HepG2 (cell line): ENCODE measurements around the gene RTBDN. TPM values are rescaled to one million over a fixed set of nuclear protein-coding genes. Genes with fewer than 3 reads are reported as not detected.
A peak's percentile ranks its signal among the peaks of the same experiment; 100 is the strongest.

Source experiments
- ELF3 ChIP-seq: IDR thresholded peaks from 2 replicates; pipeline ENCODE4 v1.6.1; 2016; ENCODE audit warnings: missing genetic modification reagents, missing compliant biosample characterization
- FOSL2 ChIP-seq: sonication (generic); formaldehyde crosslinking; IDR thresholded peaks from 2 replicates; pipeline ENCODE4 v1.4.0; 2020; ENCODE audit warnings: missing genetic modification reagents
- GATAD1 ChIP-seq: IDR thresholded peaks from 2 replicates; pipeline ENCODE4 v1.6.1; 2016; ENCODE audit warnings: missing genetic modification reagents, missing compliant biosample characterization
- HMGXB3 ChIP-seq: sonication (generic); formaldehyde crosslinking; IDR thresholded peaks from 2 replicates; pipeline ENCODE4 v1.4.0; 2020; ENCODE audit warnings: missing genetic modification reagents, borderline replicate concordance
- HOXA3 ChIP-seq: sonication (generic); formaldehyde crosslinking; IDR thresholded peaks from 2 replicates; pipeline ENCODE4 v1.5.0; 2020; ENCODE audit warnings: missing genetic modification reagents
- KLF6 ChIP-seq: IDR thresholded peaks from 2 replicates; pipeline ENCODE4 v1.8.0; 2016; ENCODE audit warnings: missing biosample characterization, missing genetic modification reagents
- MAZ ChIP-seq, 2 experiments: sonication (generic) in 1 of 2; formaldehyde crosslinking in 1 of 2; IDR thresholded peaks; 2 replicates each; pipeline versions ENCODE4 v1.5.0 to v1.6.1; 2012 to 2020; ENCODE audit warnings: low read depth in 2 of 2, mild to moderate bottlenecking in 2 of 2, borderline replicate concordance in 1 of 2, improper control_type of control experiment in 1 of 2, low read length in 1 of 2, missing genetic modification reagents in 1 of 2, moderate library complexity in 1 of 2
- NAIF1 ChIP-seq: sonication (generic); formaldehyde crosslinking; IDR thresholded peaks from 2 replicates; pipeline ENCODE4 v1.5.0; 2020; ENCODE audit warnings: mild to moderate bottlenecking, missing genetic modification reagents, borderline replicate concordance
- SNAPC4 ChIP-seq: sonication (generic); formaldehyde crosslinking; IDR thresholded peaks from 2 replicates; pipeline ENCODE4 v1.4.0; 2020; ENCODE audit warnings: mild to moderate bottlenecking, missing genetic modification reagents
- ZBTB38 ChIP-seq: sonication (generic); formaldehyde crosslinking; IDR thresholded peaks from 2 replicates; pipeline ENCODE4 v1.5.1; 2020; ENCODE audit warnings: mild to moderate bottlenecking, missing genetic modification reagents
- ZFP91 ChIP-seq: sonication (generic); formaldehyde crosslinking; IDR thresholded peaks from 2 replicates; pipeline ENCODE4 v1.9.0; 2022; ENCODE audit warnings: missing genetic modification reagents, mild to moderate bottlenecking, borderline replicate concordance
- ZXDC ChIP-seq: sonication (generic); formaldehyde crosslinking; IDR thresholded peaks from 2 replicates; pipeline ENCODE4 v1.5.0; 2020; ENCODE audit warnings: mild to moderate bottlenecking, missing genetic modification reagents
- polyA plus RNA-seq, 8 experiments: library from polyadenylated mRNA; depleted of rRNA in 3 of 8; stranded (reverse) in 7 of 8; unstranded in 1 of 8; fragments of >200 nt; fragmentation: Illumina TruSeq in 4 of 8; extraction: Trizol in 4 of 8; gene quantifications; 2 replicates each; pipeline versions ENCODE4 v1.2.1 to v1.2.3, GENCODE V29; 2011 to 2016; ENCODE audit warnings: low read depth in 4 of 8, missing spikeins in 1 of 8, mixed read lengths in 1 of 8; ENCODE audit not compliant: insufficient read depth in 1 of 8
- total RNA-seq, 5 experiments: library from RNA; depleted of rRNA; stranded (reverse); fragments of >200 nt; fragmentation: Illumina TruSeq; extraction: Trizol; gene quantifications; 2 replicates each; pipeline ENCODE4 v1.2.3, GENCODE V29; 2016; ENCODE audit warnings: low read depth in 1 of 5

Gene RTBDN
- total and polyA plus RNA-seq, 2 of the 13 experiments (the other 11 are each of a cell fraction or from before 2014, with no cell fraction given), result 0.27 to 0.48 TPM

GRCh38 chr19:12847159-12848139 is 13.1 kb upstream of the RTBDN start (continued):
- TF ChIP-seq ZBTB38, result peak; percentile 65; the same call in 1 of the 2 replicates
- peak; percentile 81 for TF ChIP-seq ZFP91 (CRISPR knock-in tag)
- TF ChIP-seq MAZ (IDR thresholded peaks at IDR 0.05; ENCODE audit: borderline replicate concordance, low read depth, low read length), result peak; percentile 66; the same call in 1 of the 2 replicates
- TF ChIP-seq MAZ (CRISPR knock-in tag; IDR thresholded peaks at IDR 0.05; ENCODE audit: low read depth), result peak; percentile 87
- 0 out of 2 replicates have a peak, but pooled peaks have one; percentile 39 for TF ChIP-seq KLF6 (CRISPR knock-in tag)
- no peak for TF ChIP-seq ZXDC
- peak; percentile 52; the same call in 1 of the 2 replicates for TF ChIP-seq GATAD1
- peak; percentile 99 for TF ChIP-seq NAIF1
- TF ChIP-seq HOXA3 (CRISPR knock-in tag), result peak; percentile 58; the same call in 1 of the 2 replicates
- peak; percentile 39; the same call in 1 of the 2 replicates for TF ChIP-seq ELF3 (CRISPR knock-in tag)
- no peak for TF ChIP-seq HMGXB3 (CRISPR knock-in tag)
- no peak for TF ChIP-seq SNAPC4 (CRISPR knock-in tag)
- TF ChIP-seq FOSL2 (CRISPR knock-in tag), result peak; percentile 21; the same call in 1 of the 2 replicates
